GM19467 (cell line): ENCODE data around the gene IDUA.

Experiments used
- ATAC-seq: cut with Tn5 transposase; IDR thresholded peaks from one replicate; pipeline ENCODE4 v1.9.1; 2021; ENCODE audit warnings: mild to moderate bottlenecking, moderate library complexity; ENCODE audit not compliant: unreplicated experiment

The IDUA gene

GRCh38 chr4:985123-985830, 1.6 kb upstream of the IDUA start:
- ATAC-seq, result no peak

- no peak for ATAC-seq
Observed at GRCh38 chr4:986428-986878, 391 bp upstream of the IDUA start.

- ATAC-seq, result peak; percentile 6
Observed at GRCh38 chr4:987624-988513, 1.0 kb downstream of the IDUA start.

GRCh38 chr4:988726-989721, 2.2 kb downstream of the IDUA start:
- no peak for ATAC-seq

- ATAC-seq, result no peak
Observed at GRCh38 chr4:989722-990471, 3.1 kb downstream of the IDUA start.

- no peak for ATAC-seq
Observed at GRCh38 chr4:990746-991367, 4.0 kb downstream of the IDUA start.

GRCh38 chr4:991451-992296, 4.8 kb downstream of the IDUA start:
- no peak for ATAC-seq

GRCh38 chr4:992297-993110, 5.7 kb downstream of the IDUA start:
- no peak for ATAC-seq

GRCh38 chr4:993111-994029, 6.5 kb downstream of the IDUA start, which contains the start of gene SLC26A1:
TSS of gene SLC26A1 (minus strand) at chr4:993404. CDS start at chr4:991703, 1,701 bp downstream.
- ATAC-seq, result no peak

GRCh38 chr4:995311-996026, 8.6 kb downstream of the IDUA start:
- no peak for ATAC-seq

GRCh38 chr4:996030-996996, 9.5 kb downstream of the IDUA start:
- no peak for ATAC-seq

GRCh38 chr4:996997-997374, 10.1 kb downstream of the IDUA start:
- no peak for ATAC-seq

GRCh38 chr4:997375-998071, 10.7 kb downstream of the IDUA start:
- no peak for ATAC-seq

GRCh38 chr4:998096-998691, 11.3 kb downstream of the IDUA start:
- ATAC-seq, result no peak
